HepG2 (cell line): ENCODE measurements around the gene HLA-F. TPM values are rescaled to one million over a fixed set of nuclear protein-coding genes. Genes with fewer than 3 reads are reported as not detected.
A peak's percentile ranks its signal among the peaks of the same experiment; 100 is the strongest.

ENCODE experiments used
- GATAD2A ChIP-seq: IDR thresholded peaks from 2 replicates; pipeline ENCODE4 v1.6.1; 2016
- HOXA5 ChIP-seq: sonication (generic); formaldehyde crosslinking; IDR thresholded peaks from 2 replicates; pipeline ENCODE4 v1.4.0; 2020; ENCODE audit warnings: missing genetic modification reagents
- NAIF1 ChIP-seq: sonication (generic); formaldehyde crosslinking; IDR thresholded peaks from 2 replicates; pipeline ENCODE4 v1.5.0; 2020; ENCODE audit warnings: mild to moderate bottlenecking, missing genetic modification reagents, borderline replicate concordance
- NPAS2 ChIP-seq: sonication (generic); formaldehyde crosslinking; IDR thresholded peaks from 2 replicates; pipeline ENCODE4 v1.8.0; 2022; ENCODE audit warnings: mild to moderate bottlenecking, missing genetic modification reagents, borderline replicate concordance
- SIN3B ChIP-seq: fragments of 150-350 bp; IDR thresholded peaks from 2 replicates; pipeline ENCODE4 v1.6.1; 2014; ENCODE audit warnings: low read length
- SMAD1 ChIP-seq: sonication (generic); formaldehyde crosslinking; IDR thresholded peaks from 2 replicates; pipeline ENCODE4 v1.4.0; 2020; ENCODE audit warnings: missing genetic modification reagents, low read depth, mild to moderate bottlenecking, borderline replicate concordance
- SP140L ChIP-seq: sonication (generic); formaldehyde crosslinking; IDR thresholded peaks from 2 replicates; pipeline ENCODE4 v1.4.0; 2020; ENCODE audit warnings: missing genetic modification reagents, borderline replicate concordance
- THYN1 ChIP-seq: sonication (generic); formaldehyde crosslinking; IDR thresholded peaks from 2 replicates; pipeline ENCODE4 v1.8.1; 2023; ENCODE audit warnings: low read depth, mild to moderate bottlenecking, moderate library complexity, missing genetic modification reagents, borderline replicate concordance
- U2AF2 ChIP-seq: fragments of 200-400 bp; formaldehyde crosslinking; IDR thresholded peaks from 2 replicates; pipeline ENCODE4 v1.6.1; 2017; ENCODE audit warnings: low read depth, mild to moderate bottlenecking, low read length
- YEATS2 ChIP-seq: sonication (generic); formaldehyde crosslinking; IDR thresholded peaks from 2 replicates; pipeline ENCODE4 v1.4.0; 2020; ENCODE audit warnings: missing genetic modification reagents, borderline replicate concordance
- ZNF335 ChIP-seq: sonication (generic); formaldehyde crosslinking; IDR thresholded peaks from 2 replicates; pipeline ENCODE4 v1.4.0; 2020; ENCODE audit warnings: missing genetic modification reagents
- ZNF510 ChIP-seq: sonication (generic); formaldehyde crosslinking; IDR thresholded peaks from 2 replicates; pipeline ENCODE4 v1.4.0; 2020; ENCODE audit warnings: low read depth, mild to moderate bottlenecking, missing genetic modification reagents
- polyA plus RNA-seq, 8 experiments: library from polyadenylated mRNA; depleted of rRNA in 3 of 8; stranded (reverse) in 7 of 8; unstranded in 1 of 8; fragments of >200 nt; fragmentation: Illumina TruSeq in 4 of 8; extraction: Trizol in 4 of 8; gene quantifications; 2 replicates each; pipeline versions ENCODE4 v1.2.1 to v1.2.3, GENCODE V29; 2011 to 2016; ENCODE audit warnings: low read depth in 4 of 8, missing spikeins in 1 of 8, mixed read lengths in 1 of 8; ENCODE audit not compliant: insufficient read depth in 1 of 8
- total RNA-seq, 5 experiments: library from RNA; depleted of rRNA; stranded (reverse); fragments of >200 nt; fragmentation: Illumina TruSeq; extraction: Trizol; gene quantifications; 2 replicates each; pipeline ENCODE4 v1.2.3, GENCODE V29; 2016; ENCODE audit warnings: low read depth in 1 of 5
- TF ChIP-seq, protein P1 (sequence below): sonication (generic); formaldehyde crosslinking; IDR thresholded peaks from 2 replicates; pipeline ENCODE4 v1.5.0; 2020; ENCODE audit warnings: missing genetic modification reagents
- TF ChIP-seq, protein P2 (sequence below): sonication (generic); formaldehyde crosslinking; IDR thresholded peaks from 2 replicates; pipeline ENCODE4 v1.8.1; 2023; ENCODE audit warnings: mild to moderate bottlenecking, missing genetic modification reagents
- TF ChIP-seq, protein P3 (sequence below): sonication (generic); formaldehyde crosslinking; IDR thresholded peaks from 2 replicates; pipeline ENCODE4 v1.4.0; 2020; ENCODE audit warnings: missing genetic modification reagents, mild to moderate bottlenecking, borderline replicate concordance
- TF ChIP-seq, protein P4 (sequence below): sonication (generic); formaldehyde crosslinking; IDR thresholded peaks from 2 replicates; pipeline ENCODE4 v1.4.0; 2020; ENCODE audit warnings: missing genetic modification reagents, borderline replicate concordance
- TF ChIP-seq, protein P5 (sequence below): sonication (generic); formaldehyde crosslinking; IDR thresholded peaks from 2 replicates; pipeline ENCODE4 v1.4.0; 2020; ENCODE audit warnings: mild to moderate bottlenecking, low read depth, missing genetic modification reagents

HLA-F gene
- total and polyA plus RNA-seq, 2 of the 13 experiments (the other 11 are each of a cell fraction or from before 2014, with no cell fraction given) = 6.0 to 6.1 TPM

DNA sequence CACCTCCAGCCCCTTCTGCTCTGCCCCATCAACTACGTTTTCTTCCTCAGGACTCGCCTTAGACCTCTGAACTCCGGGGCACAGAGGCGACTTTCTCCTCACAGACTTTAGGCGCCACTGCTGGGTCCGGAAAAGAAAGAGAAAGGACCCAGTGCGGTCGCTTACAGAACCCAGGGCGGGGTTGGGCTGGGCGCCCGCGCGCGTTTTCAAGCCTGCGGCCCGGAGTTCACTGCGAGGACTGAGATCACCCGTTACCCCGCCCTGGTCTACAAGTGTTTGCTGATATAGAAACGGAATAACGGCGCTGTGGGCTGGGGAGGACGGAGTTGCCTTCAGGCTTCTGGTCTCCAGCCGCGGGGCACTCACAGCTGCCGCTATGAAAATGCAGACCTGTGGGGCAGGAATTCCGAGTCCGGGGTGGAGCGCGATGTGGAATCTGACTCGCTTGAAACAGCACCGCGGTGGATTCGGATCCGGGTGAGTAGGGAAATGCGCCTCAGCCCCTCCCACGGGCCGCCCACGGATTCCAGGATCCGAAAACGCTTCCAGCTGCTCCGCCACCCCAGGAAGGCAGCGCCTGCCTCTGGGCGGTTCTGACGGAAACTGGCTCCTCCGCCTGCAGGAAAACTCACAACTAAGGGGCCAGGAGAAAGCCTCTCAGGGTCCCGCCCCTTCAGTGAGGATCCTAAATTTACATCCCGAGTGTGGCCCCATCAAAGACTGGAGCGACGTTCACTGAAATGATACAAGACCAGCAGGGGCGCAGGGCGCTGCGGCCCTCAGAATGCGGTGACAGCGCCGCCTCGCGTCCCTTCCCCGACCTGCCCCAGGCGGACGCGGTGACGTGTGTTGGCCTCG is 29.4 kb downstream of the HLA-F start (continued):
- TF ChIP-seq, protein P1, sequence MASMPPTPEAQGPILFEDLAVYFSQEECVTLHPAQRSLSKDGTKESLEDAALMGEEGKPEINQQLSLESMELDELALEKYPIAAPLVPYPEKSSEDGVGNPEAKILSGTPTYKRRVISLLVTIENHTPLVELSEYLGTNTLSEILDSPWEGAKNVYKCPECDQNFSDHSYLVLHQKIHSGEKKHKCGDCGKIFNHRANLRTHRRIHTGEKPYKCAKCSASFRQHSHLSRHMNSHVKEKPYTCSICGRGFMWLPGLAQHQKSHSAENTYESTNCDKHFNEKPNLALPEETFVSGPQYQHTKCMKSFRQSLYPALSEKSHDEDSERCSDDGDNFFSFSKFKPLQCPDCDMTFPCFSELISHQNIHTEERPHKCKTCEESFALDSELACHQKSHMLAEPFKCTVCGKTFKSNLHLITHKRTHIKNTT (CRISPR knock-in tag) = no peak
- TF ChIP-seq NAIF1 (no peak), SMAD1 (CRISPR knock-in tag) (no peak), ZNF335 (CRISPR knock-in tag) (0 out of 2 replicates have a peak, but pooled peaks have one; percentile 76), U2AF2 (0 out of 2 replicates have a peak, but pooled peaks have one; percentile 69), HOXA5 (no peak), NPAS2 (CRISPR knock-in tag) (no peak), GATAD2A (CRISPR knock-in tag) (peak; percentile 33; the same call in 1 of the 2 replicates), SIN3B (no peak), YEATS2 (CRISPR knock-in tag) (peak; percentile 38; the same call in 1 of the 2 replicates), ZNF510 (no peak), THYN1 (CRISPR knock-in tag) (no peak), SP140L (CRISPR knock-in tag) (no peak)
- TF ChIP-seq, protein P2, sequence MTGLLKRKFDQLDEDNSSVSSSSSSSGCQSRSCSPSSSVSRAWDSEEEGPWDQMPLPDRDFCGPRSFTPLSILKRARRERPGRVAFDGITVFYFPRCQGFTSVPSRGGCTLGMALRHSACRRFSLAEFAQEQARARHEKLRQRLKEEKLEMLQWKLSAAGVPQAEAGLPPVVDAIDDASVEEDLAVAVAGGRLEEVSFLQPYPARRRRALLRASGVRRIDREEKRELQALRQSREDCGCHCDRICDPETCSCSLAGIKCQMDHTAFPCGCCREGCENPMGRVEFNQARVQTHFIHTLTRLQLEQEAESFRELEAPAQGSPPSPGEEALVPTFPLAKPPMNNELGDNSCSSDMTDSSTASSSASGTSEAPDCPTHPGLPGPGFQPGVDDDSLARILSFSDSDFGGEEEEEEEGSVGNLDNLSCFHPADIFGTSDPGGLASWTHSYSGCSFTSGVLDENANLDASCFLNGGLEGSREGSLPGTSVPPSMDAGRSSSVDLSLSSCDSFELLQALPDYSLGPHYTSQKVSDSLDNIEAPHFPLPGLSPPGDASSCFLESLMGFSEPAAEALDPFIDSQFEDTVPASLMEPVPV (CRISPR knock-in tag) = no peak
- TF ChIP-seq, protein P3, sequence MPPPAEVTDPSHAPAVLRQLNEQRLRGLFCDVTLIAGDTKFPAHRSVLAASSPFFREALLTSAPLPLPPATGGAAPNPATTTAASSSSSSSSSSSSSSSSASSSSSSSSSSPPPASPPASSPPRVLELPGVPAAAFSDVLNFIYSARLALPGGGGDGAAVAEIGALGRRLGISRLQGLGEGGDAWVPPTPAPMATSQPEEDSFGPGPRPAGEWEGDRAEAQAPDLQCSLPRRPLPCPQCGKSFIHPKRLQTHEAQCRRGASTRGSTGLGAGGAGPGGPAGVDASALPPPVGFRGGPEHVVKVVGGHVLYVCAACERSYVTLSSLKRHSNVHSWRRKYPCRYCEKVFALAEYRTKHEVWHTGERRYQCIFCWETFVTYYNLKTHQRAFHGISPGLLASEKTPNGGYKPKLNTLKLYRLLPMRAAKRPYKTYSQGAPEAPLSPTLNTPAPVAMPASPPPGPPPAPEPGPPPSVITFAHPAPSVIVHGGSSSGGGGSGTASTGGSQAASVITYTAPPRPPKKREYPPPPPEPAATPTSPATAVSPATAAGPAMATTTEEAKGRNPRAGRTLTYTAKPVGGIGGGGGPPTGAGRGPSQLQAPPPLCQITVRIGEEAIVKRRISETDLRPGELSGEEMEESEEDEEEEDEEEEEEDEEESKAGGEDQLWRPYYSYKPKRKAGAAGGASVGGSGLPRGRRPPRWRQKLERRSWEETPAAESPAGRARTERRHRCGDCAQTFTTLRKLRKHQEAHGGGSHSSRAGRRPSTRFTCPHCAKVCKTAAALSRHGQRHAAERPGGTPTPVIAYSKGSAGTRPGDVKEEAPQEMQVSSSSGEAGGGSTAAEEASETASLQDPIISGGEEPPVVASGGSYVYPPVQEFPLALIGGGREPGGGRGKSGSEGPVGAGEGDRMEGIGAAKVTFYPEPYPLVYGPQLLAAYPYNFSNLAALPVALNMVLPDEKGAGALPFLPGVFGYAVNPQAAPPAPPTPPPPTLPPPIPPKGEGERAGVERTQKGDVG = no peak
- TF ChIP-seq, protein P4, sequence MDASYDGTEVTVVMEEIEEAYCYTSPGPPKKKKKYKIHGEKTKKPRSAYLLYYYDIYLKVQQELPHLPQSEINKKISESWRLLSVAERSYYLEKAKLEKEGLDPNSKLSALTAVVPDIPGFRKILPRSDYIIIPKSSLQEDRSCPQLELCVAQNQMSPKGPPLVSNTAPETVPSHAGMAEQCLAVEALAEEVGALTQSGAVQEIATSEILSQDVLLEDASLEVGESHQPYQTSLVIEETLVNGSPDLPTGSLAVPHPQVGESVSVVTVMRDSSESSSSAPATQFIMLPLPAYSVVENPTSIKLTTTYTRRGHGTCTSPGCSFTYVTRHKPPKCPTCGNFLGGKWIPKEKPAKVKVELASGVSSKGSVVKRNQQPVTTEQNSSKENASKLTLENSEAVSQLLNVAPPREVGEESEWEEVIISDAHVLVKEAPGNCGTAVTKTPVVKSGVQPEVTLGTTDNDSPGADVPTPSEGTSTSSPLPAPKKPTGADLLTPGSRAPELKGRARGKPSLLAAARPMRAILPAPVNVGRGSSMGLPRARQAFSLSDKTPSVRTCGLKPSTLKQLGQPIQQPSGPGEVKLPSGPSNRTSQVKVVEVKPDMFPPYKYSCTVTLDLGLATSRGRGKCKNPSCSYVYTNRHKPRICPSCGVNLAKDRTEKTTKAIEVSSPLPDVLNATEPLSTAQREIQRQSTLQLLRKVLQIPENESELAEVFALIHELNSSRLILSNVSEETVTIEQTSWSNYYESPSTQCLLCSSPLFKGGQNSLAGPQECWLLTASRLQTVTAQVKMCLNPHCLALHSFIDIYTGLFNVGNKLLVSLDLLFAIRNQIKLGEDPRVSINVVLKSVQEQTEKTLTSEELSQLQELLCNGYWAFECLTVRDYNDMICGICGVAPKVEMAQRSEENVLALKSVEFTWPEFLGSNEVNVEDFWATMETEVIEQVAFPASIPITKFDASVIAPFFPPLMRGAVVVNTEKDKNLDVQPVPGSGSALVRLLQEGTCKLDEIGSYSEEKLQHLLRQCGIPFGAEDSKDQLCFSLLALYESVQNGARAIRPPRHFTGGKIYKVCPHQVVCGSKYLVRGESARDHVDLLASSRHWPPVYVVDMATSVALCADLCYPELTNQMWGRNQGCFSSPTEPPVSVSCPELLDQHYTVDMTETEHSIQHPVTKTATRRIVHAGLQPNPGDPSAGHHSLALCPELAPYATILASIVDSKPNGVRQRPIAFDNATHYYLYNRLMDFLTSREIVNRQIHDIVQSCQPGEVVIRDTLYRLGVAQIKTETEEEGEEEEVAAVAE (CRISPR knock-in tag) = no peak; the same call in 1 of the 2 replicates
- TF ChIP-seq, protein P5, sequence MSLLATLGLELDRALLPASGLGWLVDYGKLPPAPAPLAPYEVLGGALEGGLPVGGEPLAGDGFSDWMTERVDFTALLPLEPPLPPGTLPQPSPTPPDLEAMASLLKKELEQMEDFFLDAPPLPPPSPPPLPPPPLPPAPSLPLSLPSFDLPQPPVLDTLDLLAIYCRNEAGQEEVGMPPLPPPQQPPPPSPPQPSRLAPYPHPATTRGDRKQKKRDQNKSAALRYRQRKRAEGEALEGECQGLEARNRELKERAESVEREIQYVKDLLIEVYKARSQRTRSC (CRISPR knock-in tag) = no peak
